Heart right ventricle (tissue), 16 donors: ENCODE data around the gene SLC28A1. TPM values are rescaled to one million over a fixed set of nuclear protein-coding genes. Genes with fewer than 3 reads are reported as not detected.

ENCODE experiments used
- ATAC-seq, 8 donors: fragments of 200-7000 bp; cut with Tn5 transposase; one replicate each; pipeline ENCODE4 v1.9.1; 2020; ENCODE audit warnings: mild to moderate bottlenecking in 8 of 8, moderate library complexity in 8 of 8, moderate number of reproducible peaks in 1 of 8
- DNase-seq, 2 donors: peaks; one replicate each; pipeline ENCODE4 v3.0.0-alpha.2; 2020
- H3K27ac ChIP-seq, 10 donors: fragments of 200-600 bp; sonication (generic) in 2 of 10; one replicate each; pipeline versions ENCODE4 v1.5.0 to v1.8.0; 2020 to 2022; ENCODE audit warnings: mild to moderate bottlenecking in 3 of 10
- H3K27me3 ChIP-seq, 7 donors: fragments of 200-600 bp; one replicate each; pipeline ENCODE4 v1.8.0; 2021 to 2022; ENCODE audit warnings: mild to moderate bottlenecking in 2 of 7
- H3K36me3 ChIP-seq, 9 donors: fragments of 200-600 bp; sonication (generic) in 1 of 9; one replicate each; pipeline versions ENCODE4 v1.5.0 to v1.8.0; 2020 to 2022; ENCODE audit warnings: mild to moderate bottlenecking in 2 of 9
- H3K4me1 ChIP-seq, 9 donors: fragments of 200-600 bp; sonication (generic) in 1 of 9; one replicate each; pipeline versions ENCODE4 v1.5.0 to v1.8.0; 2020 to 2022; ENCODE audit warnings: mild to moderate bottlenecking in 4 of 9
- H3K4me3 ChIP-seq, 10 donors: fragments of 200-600 bp; sonication (generic) in 2 of 10; one replicate each; pipeline versions ENCODE4 v1.5.0 to v1.8.0; 2020 to 2022; ENCODE audit warnings: mild to moderate bottlenecking in 7 of 10, moderate library complexity in 2 of 10
- H3K9me3 ChIP-seq, 11 donors: fragments of 200-600 bp in 10 of 11; sonication (generic) in 2 of 11; one replicate each; pipeline versions ENCODE4 v1.5.0 to v1.8.0; 2013 to 2022; ENCODE audit warnings: mild to moderate bottlenecking in 2 of 11, control low read depth in 1 of 11, moderate library complexity in 1 of 11
- CTCF ChIP-seq, 9 donors: fragments of 200-600 bp; sonication (generic) in 2 of 9; IDR thresholded peaks; one replicate each; pipeline versions ENCODE4 v1.5.0 to v1.8.0; 2021 to 2022; ENCODE audit warnings: antibody characterized with exemption in 9 of 9, mild to moderate bottlenecking in 5 of 9, moderate library complexity in 1 of 9
- WGBS, 2 donors: extraction: QIAGEN DNeasy Blood & Tissue Kit; methylation state at CpG; one replicate each; pipeline ENCODE4 v1.1.7; 2013; ENCODE audit warnings: inconsistent platforms in 1 of 2; 5-methylcytosine and 5-hydroxymethylcytosine counted together
- intact Hi-C, 10 donors: fragments of 100-400 bp; cut with DNase I; formaldehyde crosslinking; loops; one replicate each; pipeline versions ENCODE4 v1.11.1 to v1.14.2; 2022
- polyA plus RNA-seq, 2 donors: library from polyadenylated mRNA; stranded (reverse); fragments of 200-250 nt; gene quantifications; one replicate each; pipeline ENCODE4 v1.2.3, GENCODE V29; 2013
- total RNA-seq, 10 donors: library from RNA; stranded (reverse); fragmentation: NEBNext Ultra II Directional in 3 of 10; extraction: Animal tissue kit (Norgen Biotek cat#: 25700) in 3 of 10; gene quantifications; one replicate each; pipeline versions ENCODE4 v1.2.1 to v1.2.4, GENCODE V29; 2021 to 2023
- donor health status: Arrhythmogenic right ventricular cardiomyopathy.
- donor health status: ischemic (EF 13 %, LVEDD 7.1; RV severe dilation, severe dysfunction).
- donor health status: healthy with polysubstance abuse.
- donor health status: DM: no; HTN: yes; CAD: no.
- donor health status: DM: no; HTN: no; CAD: no.
- donor health status: ischemic (EF 25% LVEDD 6.9; RV normal size, moderate dysfunction).
- donor health status: ischemic (EF 25% LVEDD 5.7; RV mildly dilated, moderate dysfunction).
- donor health status: healthy.
- donor health status: DM: yes; HTN: yes; CAD: no.
- donor health status: Ischemic cardiomyopathy.
- donor health status: ischemic (EF 35%, LVEDD 5.7; RV mildly dilated, moderate dysfunction).
- donor health status: nonischemic (EF 11% LVEDD 7.7; RV severe dilation, severe dysfunction).
- donor health status: DM: yes; HTN: yes; CAD: no.
- donor health status: PGD.
- donor health status: ischemic (EF 29% LVEDD 5.4; RV normal size, mild dysfunction).
- donor health status: nonischemic (EF 23%, LVEDD 6.1; RV moderate dilation, normal function).

SLC28A1 gene
- total and polyA plus RNA-seq, 12 donors: 0.07 to 2.2 (median 1.5) TPM

GRCh38 chr15:84910928-84911623 lies 26.6 kb downstream of the SLC28A1 start:
- no peak overlapping the region for H3K4me3 ChIP-seq
- peak overlapping the region in 9 of 10 donors; percentile 78 to 91 (median 89) for H3K27ac ChIP-seq
- DNase-seq: no peak
- no peaks in the 10 kb centered on the region for H3K36me3 ChIP-seq
- no peak for ATAC-seq
- intact Hi-C loops: loop anchor here in 2 of 10 donors (5.0 to 10.0 kb wide), 4 partner anchors 49 to 256 kb away; partner anchors contain the start of genes NMB (in 1 of the 2) and WDR73 (in 1 of the 2)
- peaks cover 36 to 87% (median 61%) of the 10 kb centered on the region in 9 donors for H3K4me1 ChIP-seq
- 78 to 85% methylated on average over 17 of the region's 17 CpGs for WGBS, 2 donors
- H3K9me3 ChIP-seq: no peaks in the 10 kb centered on the region
- no peak for TF ChIP-seq CTCF (IDR thresholded peaks at IDR 0.05)
- H3K27me3 ChIP-seq: no peaks in the 10 kb centered on the region

GRCh38 chr15:84911879-84912660 lies 27.6 kb downstream of the SLC28A1 start:
- intact Hi-C loops: loop anchor here in 2 of 10 donors (5.0 to 10.0 kb wide), 4 partner anchors 50 to 257 kb away; partner anchors contain the start of genes NMB (in 1 of the 2) and WDR73 (in 1 of the 2)
- peaks cover 36 to 82% (median 61%) of the 10 kb centered on the region in 9 donors for H3K4me1 ChIP-seq

GRCh38 chr15:84913360-84913723 lies 28.9 kb downstream of the SLC28A1 start:
- WGBS, 2 donors: 52 to 61% methylated on average over 2 of the region's 2 CpGs
- peaks cover 36 to 87% (median 61%) of the 10 kb centered on the region in 9 donors for H3K4me1 ChIP-seq
- intact Hi-C loops: loop anchor here in 2 of 10 donors (5.0 to 10.0 kb wide), 4 partner anchors 51 to 259 kb away; partner anchors contain the start of genes NMB (in 1 of the 2) and WDR73 (in 1 of the 2)
- peak overlapping the region; percentile 36 to 91 (median 88) for H3K27ac ChIP-seq
- H3K4me3 ChIP-seq: no peak overlapping the region
- H3K9me3 ChIP-seq: no peaks in the 10 kb centered on the region
- H3K27me3 ChIP-seq: no peaks in the 10 kb centered on the region
- ATAC-seq (peak in 2 of 8 donors; percentile 5 to 22), DNase-seq (no peak)
- no peak for TF ChIP-seq CTCF (IDR thresholded peaks at IDR 0.05)
- H3K36me3 ChIP-seq: no peaks in the 10 kb centered on the region

More at GRCh38 chr15:84911879-84912660, 27.6 kb downstream of the SLC28A1 start:
- no peak overlapping the region for H3K4me3 ChIP-seq
- no peak for TF ChIP-seq CTCF (IDR thresholded peaks at IDR 0.05)
- peak; percentile 87 to 94 (median 91) for ATAC-seq
- no peaks in the 10 kb centered on the region for H3K36me3 ChIP-seq
- DNase-seq: peak; percentile 86 to 94
- H3K9me3 ChIP-seq: no peaks in the 10 kb centered on the region
- no peaks in the 10 kb centered on the region for H3K27me3 ChIP-seq
- 23 to 25% methylated on average over 6 of the region's 6 CpGs for WGBS, 2 donors
- peak overlapping the region; percentile 36 to 91 (median 88) for H3K27ac ChIP-seq

GRCh38 chr15:84914351-84914750 lies 29.9 kb downstream of the SLC28A1 start:
- TF ChIP-seq CTCF (IDR thresholded peaks at IDR 0.05): no peak
- Histone ChIP-seq H3K9me3 (no peaks in the 10 kb centered on the region), H3K27me3 (no peaks in the 10 kb centered on the region), H3K36me3 (no peaks in the 10 kb centered on the region), H3K27ac (peak overlapping the region; percentile 77 to 91 (median 88)), H3K4me1 (peaks cover 32 to 77% (median 57%) of the 10 kb centered on the region in 9 donors), H3K4me3 (no peak overlapping the region)
- WGBS, 2 donors: 62 to 66% methylated on average over 5 of the region's 5 CpGs
- ATAC-seq (peak in 1 of 8 donors; percentile 0), DNase-seq (no peak)
- intact Hi-C loops: loop anchor here in 2 of 10 donors (5.0 to 10.0 kb wide), 4 partner anchors 52 to 260 kb away; partner anchors contain the start of genes NMB (in 1 of the 2) and WDR73 (in 1 of the 2)
